H1 (cell line): ENCODE results near the gene DCUN1D4. TPM values are rescaled to one million over a fixed set of nuclear protein-coding genes. Genes with fewer than 3 reads are reported as not detected.

Experiments
- CTCF ChIA-PET: fragments of 300-600 bp; sonication (Branson Sonifier 250); formaldehyde crosslinking; loops from one replicate; lab custom pipeline; 2021; ENCODE audit not compliant: partially characterized antibody; lab: Charles Lee
- POLR2A ChIA-PET: fragments of 300-600 bp; sonication (Branson Sonifier 250); formaldehyde crosslinking; loops from one replicate; lab custom pipeline; 2021; ENCODE audit warnings: inconsistent platforms; ENCODE audit not compliant: partially characterized antibody; lab: Charles Lee
- DNase-seq, 2 experiments: peaks; one replicate each; pipeline versions ENCODE4 v3.0.0 to v3.0.0-alpha.2; 2010 to 2022; ENCODE audit warnings: low spot score in 2 of 2, low read depth in 1 of 2, mixed read lengths in 1 of 2
- FAIRE-seq: peaks from 2 replicates; lab custom pipeline; 2011; peaks lifted over from hg19 to GRCh38; lab: Jason Lieb, UNC
- H2AFZ ChIP-seq: 2 replicates; pipeline ENCODE4 v1.8.1; 2012; ENCODE audit warnings: low read length, inconsistent platforms
- H2AK5ac ChIP-seq: 2 replicates; pipeline ENCODE4 v1.6.1; 2013; ENCODE audit warnings: low read depth, low read length
- H2BK120ac ChIP-seq: replicated peaks from 2 replicates; pipeline ENCODE3; 2013; ENCODE audit warnings: low read depth, low read length, inconsistent platforms
- H2BK12ac ChIP-seq: 2 replicates; pipeline ENCODE4 v1.6.1; 2013; ENCODE audit warnings: low read depth, low read length
- H2BK15ac ChIP-seq: 2 replicates; pipeline ENCODE4 v1.6.1; 2013; ENCODE audit warnings: low read length
- H2BK20ac ChIP-seq: 2 replicates; pipeline ENCODE4 v1.6.1; 2013; ENCODE audit warnings: low read length
- H2BK5ac ChIP-seq: 2 replicates; pipeline ENCODE4 v1.6.1; 2013; ENCODE audit warnings: low read depth, low read length
- H3K14ac ChIP-seq: 2 replicates; pipeline ENCODE4 v1.6.1; 2013; ENCODE audit warnings: inconsistent platforms; ENCODE audit not compliant: insufficient read length
- H3K18ac ChIP-seq: 2 replicates; pipeline ENCODE4 v1.6.1; 2013; ENCODE audit warnings: low read length; ENCODE audit errors: extremely low read depth
- H3K23ac ChIP-seq: 2 replicates; pipeline ENCODE4 v1.6.1; 2013; ENCODE audit warnings: inconsistent platforms; ENCODE audit not compliant: insufficient read length
- H3K23me2 ChIP-seq: 2 replicates; pipeline ENCODE4 v1.6.1; 2013; ENCODE audit warnings: low read depth, low read length
- H3K27ac ChIP-seq: 2 replicates; pipeline ENCODE4 v1.6.1; 2011; ENCODE audit warnings: low read depth, low read length, inconsistent platforms
- H3K27me3 ChIP-seq, 4 experiments: replicated peaks in 1 of 4; 1 replicate in 1 of 4; 2 replicates in 3 of 4; pipeline versions ENCODE4 v1.6.1 to v1.8.1; 2011 to 2013; ENCODE audit warnings: low read length in 3 of 4, mild to moderate bottlenecking in 3 of 4, inconsistent platforms in 2 of 4, mixed read lengths in 2 of 4, moderate library complexity in 1 of 4; ENCODE audit not compliant: control insufficient read depth in 3 of 4, insufficient read depth in 3 of 4; ENCODE audit errors: extremely low read depth in 1 of 4
- H3K36me3 ChIP-seq, 4 experiments: 2 replicates each; pipeline versions ENCODE4 v1.6.1 to v1.8.1; 2011 to 2013; ENCODE audit warnings: mild to moderate bottlenecking in 4 of 4, low read length in 3 of 4, moderate library complexity in 2 of 4, control low read depth in 1 of 4, inconsistent platforms in 1 of 4; ENCODE audit not compliant: insufficient read depth in 4 of 4, control insufficient read depth in 2 of 4
- H3K4ac ChIP-seq: replicated peaks from 2 replicates; pipeline ENCODE3; 2013; ENCODE audit warnings: low read length, low read depth, mixed read lengths, inconsistent platforms; ENCODE audit not compliant: insufficient read length
- H3K4me1 ChIP-seq, 4 experiments: replicated peaks in 1 of 4; 1 replicate in 1 of 4; 2 replicates in 3 of 4; pipeline versions ENCODE4 v1.6.1 to v1.8.1; 2011 to 2013; ENCODE audit warnings: low read length in 3 of 4, inconsistent platforms in 2 of 4, mixed read lengths in 1 of 4; ENCODE audit not compliant: insufficient read depth in 4 of 4, control insufficient read depth in 3 of 4
- H3K4me2 ChIP-seq, 2 experiments: 2 replicates each; pipeline versions ENCODE4 v1.6.1 to v1.8.1; 2011 to 2013; ENCODE audit warnings: low read depth in 2 of 2, low read length in 2 of 2, control low read depth in 1 of 2, inconsistent platforms in 1 of 2, mild to moderate bottlenecking in 1 of 2; ENCODE audit not compliant: insufficient read depth in 1 of 2
- H3K4me3 ChIP-seq, 4 experiments: fragments of 200-600, 300-600 bp in 1 of 4; sonication (generic), shearing (Covaris generic), sonication (Bioruptor Twin) in 1 of 4; 2 replicates each; pipeline versions ENCODE4 v1.5.1 to v1.8.1; 2011 to 2016; ENCODE audit warnings: low read length in 4 of 4, low read depth in 3 of 4, control low read depth in 2 of 4, inconsistent platforms in 2 of 4, mild to moderate bottlenecking in 2 of 4, mixed read lengths in 1 of 4, moderate library complexity in 1 of 4; ENCODE audit not compliant: insufficient read depth in 2 of 4; ENCODE audit errors: extremely low read depth in 1 of 4
- H3K56ac ChIP-seq: replicated peaks from 2 replicates; pipeline ENCODE3; 2013; ENCODE audit warnings: low read depth, mild to moderate bottlenecking, mixed read lengths, low read length, inconsistent platforms; ENCODE audit not compliant: insufficient read length
- H3K79me1 ChIP-seq: 2 replicates; pipeline ENCODE4 v1.6.1; 2013; ENCODE audit warnings: low read depth, low read length, control low read depth
- H3K79me2 ChIP-seq, 2 experiments: 2 replicates each; pipeline versions ENCODE4 v1.6.1 to v1.8.1; 2012 to 2013; ENCODE audit warnings: low read length in 2 of 2, mild to moderate bottlenecking in 2 of 2, inconsistent platforms in 1 of 2; ENCODE audit not compliant: insufficient read depth in 2 of 2, control insufficient read depth in 1 of 2
- H3K9ac ChIP-seq, 4 experiments: replicated peaks in 1 of 4; 1 replicate in 1 of 4; 2 replicates in 3 of 4; pipeline versions ENCODE4 v1.6.1 to v1.8.1; 2011 to 2013; ENCODE audit warnings: low read depth in 3 of 4, low read length in 3 of 4, control low read depth in 2 of 4, mild to moderate bottlenecking in 2 of 4, moderate library complexity in 2 of 4, inconsistent platforms in 1 of 4; ENCODE audit errors: extremely low read depth in 1 of 4
- H3K9me3 ChIP-seq, 2 experiments: 2 replicates each; pipeline versions ENCODE4 v1.6.1 to v1.8.1; 2012 to 2013; ENCODE audit warnings: mild to moderate bottlenecking in 2 of 2, moderate library complexity in 2 of 2, control low read depth in 1 of 2, inconsistent platforms in 1 of 2, low read depth in 1 of 2, low read length in 1 of 2, mixed read lengths in 1 of 2; ENCODE audit not compliant: insufficient read depth in 2 of 2
- H4K20me1 ChIP-seq, 2 experiments: replicated peaks in 1 of 2; 2 replicates each; pipeline versions ENCODE3 to v1.8.1; 2011 to 2013; ENCODE audit warnings: inconsistent platforms in 2 of 2, low read length in 2 of 2, mild to moderate bottlenecking in 1 of 2; ENCODE audit not compliant: insufficient read depth in 2 of 2, control insufficient read depth in 1 of 2
- H4K5ac ChIP-seq: 2 replicates; pipeline ENCODE4 v1.6.1; 2013; ENCODE audit warnings: low read length, low read depth, mixed read lengths, inconsistent platforms; ENCODE audit not compliant: insufficient read length
- H4K8ac ChIP-seq: 2 replicates; pipeline ENCODE4 v1.8.0; 2013; ENCODE audit warnings: mild to moderate bottlenecking, moderate library complexity, low read length, inconsistent platforms; ENCODE audit not compliant: insufficient read depth; ENCODE audit errors: extremely low read depth
- H4K91ac ChIP-seq: replicated peaks from 2 replicates; pipeline ENCODE3; 2013; ENCODE audit warnings: low read length, mixed read lengths, inconsistent platforms; ENCODE audit not compliant: insufficient read length
- ASH2L ChIP-seq: fragments of 200-600, 300-600 bp; sonication (generic); IDR thresholded peaks from one replicate; pipeline ENCODE4 v1.7.1; 2017; ENCODE audit warnings: low read length
- ATF3 ChIP-seq: IDR thresholded peaks from 2 replicates; pipeline ENCODE4 v1.6.1; 2011; ENCODE audit warnings: low read depth, mild to moderate bottlenecking, low read length; ENCODE audit not compliant: insufficient read depth
- BCL11A ChIP-seq, 2 experiments: IDR thresholded peaks; one replicate each; pipeline ENCODE4 v1.6.1; 2011; ENCODE audit warnings: low read depth in 2 of 2, low read length in 2 of 2, mild to moderate bottlenecking in 2 of 2
- EZH2 ChIP-seq: fragments of 200-600 bp; sonication (generic); IDR thresholded peaks from 2 replicates; pipeline ENCODE4 v1.7.1; 2012; ENCODE audit warnings: low read depth, mild to moderate bottlenecking, moderate library complexity, low read length, inconsistent platforms; ENCODE audit not compliant: severe bottlenecking
- FOSL1 ChIP-seq: IDR thresholded peaks from 2 replicates; pipeline ENCODE4 v1.6.1; 2011; ENCODE audit warnings: mild to moderate bottlenecking, low read depth, low read length, moderate library complexity; ENCODE audit not compliant: insufficient read depth
- KDM5A ChIP-seq: fragments of 200-600 bp; IDR thresholded peaks from 2 replicates; pipeline ENCODE4 v1.7.1; 2012; ENCODE audit warnings: mild to moderate bottlenecking, low read length, inconsistent platforms, mixed read lengths
- NANOG ChIP-seq: IDR thresholded peaks from 2 replicates; pipeline ENCODE4 v1.6.1; 2011; ENCODE audit warnings: low read length, low read depth, mild to moderate bottlenecking, inconsistent platforms; ENCODE audit not compliant: insufficient read depth, poor library complexity, severe bottlenecking
- NRF1 ChIP-seq: IDR thresholded peaks from 2 replicates; pipeline ENCODE4 v1.6.1; 2011; ENCODE audit warnings: mild to moderate bottlenecking, low read depth, low read length, improper control_type of control experiment
- POLR2A ChIP-seq, 2 experiments: IDR thresholded peaks; 1 replicate in 1 of 2; 2 replicates in 1 of 2; pipeline ENCODE4 v1.6.1; 2011; ENCODE audit warnings: low read depth in 2 of 2, low read length in 2 of 2, mild to moderate bottlenecking in 2 of 2; ENCODE audit errors: control extremely low read depth in 1 of 2
- RXRA ChIP-seq: IDR thresholded peaks from 2 replicates; pipeline ENCODE4 v1.6.1; 2011; ENCODE audit warnings: low read depth, mild to moderate bottlenecking, low read length, moderate library complexity; ENCODE audit not compliant: insufficient read depth
- SAP30 ChIP-seq: fragments of 300-600 bp; sonication (generic); IDR thresholded peaks from 2 replicates; pipeline ENCODE4 v1.7.1; 2012; ENCODE audit warnings: low read length, moderate library complexity, mild to moderate bottlenecking, inconsistent platforms; ENCODE audit not compliant: insufficient read depth, insufficient replicate concordance
- SP1 ChIP-seq: IDR thresholded peaks from 2 replicates; pipeline ENCODE4 v1.6.1; 2011; ENCODE audit warnings: low read depth, low read length
- SUZ12 ChIP-seq: fragments of 200-600 bp; sonication (generic); IDR thresholded peaks from 2 replicates; pipeline ENCODE4 v1.6.1; 2012; ENCODE audit warnings: mild to moderate bottlenecking, inconsistent platforms, low read length, moderate library complexity, mixed read lengths
- TEAD4 ChIP-seq: IDR thresholded peaks from 2 replicates; pipeline ENCODE4 v1.6.1; 2012; ENCODE audit warnings: low read depth, low read length, inconsistent platforms, mixed read lengths
- WGBS, 2 experiments: shearing (Covaris generic) in 1 of 2; methylation state at CpG; one replicate each; pipeline versions ENCODE4 v1.1.6 to v1.1.7; 2013 to 2015; ENCODE audit warnings: low lambda C conversion rate in 2 of 2, mixed read lengths in 2 of 2, inconsistent platforms in 1 of 2, low coverage in 1 of 2, missing lambda C conversion rate in 1 of 2; ENCODE audit not compliant: insufficient replicate concordance in 2 of 2, insufficient coverage in 1 of 2, insufficient read length in 1 of 2; ENCODE audit errors: extremely low coverage in 1 of 2, missing lambda C conversion rate in 1 of 2; 5-methylcytosine and 5-hydroxymethylcytosine counted together
- polyA plus RNA-seq, 7 experiments: library from polyadenylated mRNA; depleted of rRNA in 3 of 7; stranded (reverse) in 5 of 7; unstranded in 2 of 7; fragments of >200 nt in 5 of 7; fragments of 200-250 nt in 2 of 7; gene quantifications; 1 replicate in 5 of 7; 2 replicates in 1 of 7; 4 replicates in 1 of 7; pipeline versions ENCODE4 v1.2.1 to v1.2.3, GENCODE V29; 2011 to 2013; ENCODE audit warnings: missing spikeins in 2 of 7, mixed read lengths in 2 of 7
- total RNA-seq: library from RNA; stranded (reverse); fragmentation: NEBNext Ultra II Directional; extraction: Animal tissue kit (Norgen Biotek cat#: 25700); gene quantifications from 2 replicates; pipeline ENCODE4 v1.2.1, GENCODE V29; 2021

Gene DCUN1D4
- total and polyA plus RNA-seq, 2 of the 8 experiments (the other 6 are each of a cell fraction or from before 2014, with no cell fraction given), result 22.9 to 55.9 TPM

DNA sequence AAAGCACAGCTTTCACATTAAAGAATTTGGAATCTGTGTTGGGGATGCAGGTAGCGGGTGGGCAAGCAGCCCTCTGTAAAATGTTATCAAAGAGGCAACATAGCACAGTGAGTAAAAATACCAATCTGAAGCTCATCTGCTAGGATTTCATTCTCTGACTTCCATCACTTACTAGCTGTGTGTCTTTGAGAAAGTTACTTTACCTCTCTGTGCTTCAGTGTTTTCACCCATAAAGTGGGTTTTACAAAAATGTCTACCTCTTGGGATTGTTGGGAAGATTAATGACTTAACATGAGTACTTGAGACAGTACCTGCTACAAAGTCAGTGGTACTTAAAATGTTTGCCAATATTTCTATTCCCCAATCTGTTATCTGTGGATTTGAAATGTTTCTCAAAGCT, 7.9 kb upstream of the DCUN1D4 start:
- FAIRE-seq, result no peak
- 100% methylated on average over 1 of the region's 1 CpG; no CpG with 5 or more reads in 1 of the 2 experiments for WGBS, 2 experiments

More for the DNA sequence above, 7.9 kb upstream of the DCUN1D4 start:
- H2BK120ac ChIP-seq, result no peak overlapping the region
- no peak overlapping the region for H2AFZ ChIP-seq
- H3K4me2 ChIP-seq, result no peak overlapping the region
- no peaks in the 10 kb centered on the region for H4K20me1 ChIP-seq
- H3K9me3 ChIP-seq, result no peaks in the 10 kb centered on the region
- H2BK12ac ChIP-seq, result no peak overlapping the region
- no peak overlapping the region for H2BK20ac ChIP-seq
- ChIA-PET POLR2A (no interaction called here), CTCF (interaction anchor here (0.8 kb wide), 1 partner anchor 180 kb away, joined by 3 read pairs; no protein-coding TSS in a partner anchor)
- DNase-seq, result no peak
- H3K36me3 ChIP-seq, result no peaks in the 10 kb centered on the region
- H2BK15ac ChIP-seq, result no peak overlapping the region
- H3K14ac ChIP-seq, result no peak overlapping the region
- no peak overlapping the region for H4K8ac ChIP-seq
- H3K4me1 ChIP-seq, result no peaks in the 10 kb centered on the region
- no peak overlapping the region for H3K27ac ChIP-seq
- H2AK5ac ChIP-seq, result no peak overlapping the region
- no peak overlapping the region for H4K91ac ChIP-seq
- H3K18ac ChIP-seq, result no peak overlapping the region
- H3K79me2 ChIP-seq, result no peaks in the 10 kb centered on the region
- H2BK5ac ChIP-seq, result no peak overlapping the region
- H3K4ac ChIP-seq, result no peak overlapping the region
- H3K9ac ChIP-seq, result no peak overlapping the region
- H3K23me2 ChIP-seq, result no peaks in the 10 kb centered on the region
- H4K5ac ChIP-seq, result no peak overlapping the region
- no peaks in the 10 kb centered on the region for H3K27me3 ChIP-seq
- no peak overlapping the region for H3K23ac ChIP-seq
- no peaks in the 10 kb centered on the region for H3K79me1 ChIP-seq
- no peak for TF ChIP-seq ATF3
- no peak for TF ChIP-seq EZH2
- no peak for TF ChIP-seq SAP30
- TF ChIP-seq NANOG, result no peak
- no peak for TF ChIP-seq FOSL1
- TF ChIP-seq NRF1, result no peak
- TF ChIP-seq BCL11A (IDR thresholded peaks at IDR 0.05; ENCODE audit: low read depth in 2 of 2, low read length in 2 of 2), result no peak
- no peak for TF ChIP-seq RXRA
- no peak for TF ChIP-seq ASH2L
- no peak for TF ChIP-seq SP1
- TF ChIP-seq TEAD4, result no peak
- TF ChIP-seq KDM5A, result no peak
- TF ChIP-seq POLR2A (IDR thresholded peaks at IDR 0.05; ENCODE audit: control extremely low read depth in 1 of 2, low read depth in 2 of 2, low read length in 2 of 2), result no peak
- TF ChIP-seq SUZ12, result no peak
- no peak overlapping the region for H3K56ac ChIP-seq
- H3K4me3 ChIP-seq, result no peak overlapping the region
